B cell (primary cell): ENCODE measurements around the gene DNAJA4.

Experiments used
- EZH2 ChIP-seq: IDR thresholded peaks from 2 replicates; pipeline ENCODE4 v1.6.1; 2012; ENCODE audit warnings: borderline replicate concordance, low read depth, mild to moderate bottlenecking, moderate library complexity, low read length; ENCODE audit not compliant: insufficient read depth, poor library complexity, severe bottlenecking
- TF ChIP-seq, protein P1 (sequence below): fragments of 200-600 bp; IDR thresholded peaks from one replicate; pipeline ENCODE4 v1.8.0; 2022; ENCODE audit warnings: antibody characterized with exemption, mild to moderate bottlenecking

DNA sequence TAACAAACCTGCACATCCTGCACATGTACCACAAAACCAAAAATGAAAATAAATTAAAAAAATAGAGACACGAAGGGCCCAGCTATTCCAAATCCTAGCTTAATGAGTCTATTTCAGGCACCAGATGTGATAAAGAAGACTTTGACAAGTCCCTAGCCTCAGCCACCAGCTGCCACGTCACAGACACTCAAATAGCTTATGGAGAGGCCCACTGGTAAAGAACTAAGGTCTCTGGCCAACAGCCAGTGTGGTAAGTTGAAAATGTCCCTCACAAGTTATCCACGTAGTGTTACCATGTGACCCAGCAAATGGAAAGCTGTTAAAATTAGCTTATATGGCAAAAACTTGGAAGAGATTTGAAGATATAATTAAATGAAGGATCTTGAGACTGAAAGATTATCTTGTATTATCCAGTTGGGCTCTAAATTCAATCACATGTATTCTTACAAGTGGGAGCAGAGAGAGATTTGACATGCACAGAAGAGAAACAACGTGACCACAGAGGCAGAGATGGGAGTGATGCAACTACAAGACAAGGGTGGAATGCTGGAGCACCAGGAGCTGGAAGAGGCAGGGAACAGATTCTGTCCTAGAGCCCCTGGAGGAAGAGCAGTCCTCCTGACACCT is 40.9 kb upstream of the DNAJA4 start:
- no peak for TF ChIP-seq EZH2
- TF ChIP-seq, protein P1, sequence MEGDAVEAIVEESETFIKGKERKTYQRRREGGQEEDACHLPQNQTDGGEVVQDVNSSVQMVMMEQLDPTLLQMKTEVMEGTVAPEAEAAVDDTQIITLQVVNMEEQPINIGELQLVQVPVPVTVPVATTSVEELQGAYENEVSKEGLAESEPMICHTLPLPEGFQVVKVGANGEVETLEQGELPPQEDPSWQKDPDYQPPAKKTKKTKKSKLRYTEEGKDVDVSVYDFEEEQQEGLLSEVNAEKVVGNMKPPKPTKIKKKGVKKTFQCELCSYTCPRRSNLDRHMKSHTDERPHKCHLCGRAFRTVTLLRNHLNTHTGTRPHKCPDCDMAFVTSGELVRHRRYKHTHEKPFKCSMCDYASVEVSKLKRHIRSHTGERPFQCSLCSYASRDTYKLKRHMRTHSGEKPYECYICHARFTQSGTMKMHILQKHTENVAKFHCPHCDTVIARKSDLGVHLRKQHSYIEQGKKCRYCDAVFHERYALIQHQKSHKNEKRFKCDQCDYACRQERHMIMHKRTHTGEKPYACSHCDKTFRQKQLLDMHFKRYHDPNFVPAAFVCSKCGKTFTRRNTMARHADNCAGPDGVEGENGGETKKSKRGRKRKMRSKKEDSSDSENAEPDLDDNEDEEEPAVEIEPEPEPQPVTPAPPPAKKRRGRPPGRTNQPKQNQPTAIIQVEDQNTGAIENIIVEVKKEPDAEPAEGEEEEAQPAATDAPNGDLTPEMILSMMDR, result no peak
